Measurements from ENCODE around the gene CDC42BPA. TPM values are rescaled to one million over a fixed set of nuclear protein-coding genes. Genes with fewer than 3 reads are reported as not detected.

The CDC42BPA gene
- polyA plus RNA-seq, 1 of the 3 experiments (the other 2 are of a cell fraction) = 6.8 TPM

GRCh38 chr1:227318016-227318852, at the start of gene CDC42BPA (continued):
- TF ChIP-seq, protein P1, sequence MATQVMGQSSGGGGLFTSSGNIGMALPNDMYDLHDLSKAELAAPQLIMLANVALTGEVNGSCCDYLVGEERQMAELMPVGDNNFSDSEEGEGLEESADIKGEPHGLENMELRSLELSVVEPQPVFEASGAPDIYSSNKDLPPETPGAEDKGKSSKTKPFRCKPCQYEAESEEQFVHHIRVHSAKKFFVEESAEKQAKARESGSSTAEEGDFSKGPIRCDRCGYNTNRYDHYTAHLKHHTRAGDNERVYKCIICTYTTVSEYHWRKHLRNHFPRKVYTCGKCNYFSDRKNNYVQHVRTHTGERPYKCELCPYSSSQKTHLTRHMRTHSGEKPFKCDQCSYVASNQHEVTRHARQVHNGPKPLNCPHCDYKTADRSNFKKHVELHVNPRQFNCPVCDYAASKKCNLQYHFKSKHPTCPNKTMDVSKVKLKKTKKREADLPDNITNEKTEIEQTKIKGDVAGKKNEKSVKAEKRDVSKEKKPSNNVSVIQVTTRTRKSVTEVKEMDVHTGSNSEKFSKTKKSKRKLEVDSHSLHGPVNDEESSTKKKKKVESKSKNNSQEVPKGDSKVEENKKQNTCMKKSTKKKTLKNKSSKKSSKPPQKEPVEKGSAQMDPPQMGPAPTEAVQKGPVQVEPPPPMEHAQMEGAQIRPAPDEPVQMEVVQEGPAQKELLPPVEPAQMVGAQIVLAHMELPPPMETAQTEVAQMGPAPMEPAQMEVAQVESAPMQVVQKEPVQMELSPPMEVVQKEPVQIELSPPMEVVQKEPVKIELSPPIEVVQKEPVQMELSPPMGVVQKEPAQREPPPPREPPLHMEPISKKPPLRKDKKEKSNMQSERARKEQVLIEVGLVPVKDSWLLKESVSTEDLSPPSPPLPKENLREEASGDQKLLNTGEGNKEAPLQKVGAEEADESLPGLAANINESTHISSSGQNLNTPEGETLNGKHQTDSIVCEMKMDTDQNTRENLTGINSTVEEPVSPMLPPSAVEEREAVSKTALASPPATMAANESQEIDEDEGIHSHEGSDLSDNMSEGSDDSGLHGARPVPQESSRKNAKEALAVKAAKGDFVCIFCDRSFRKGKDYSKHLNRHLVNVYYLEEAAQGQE (IDR thresholded peaks at IDR 0.05; ENCODE audit: low read depth, low read length) = no peak
- TF ChIP-seq, protein P2, sequence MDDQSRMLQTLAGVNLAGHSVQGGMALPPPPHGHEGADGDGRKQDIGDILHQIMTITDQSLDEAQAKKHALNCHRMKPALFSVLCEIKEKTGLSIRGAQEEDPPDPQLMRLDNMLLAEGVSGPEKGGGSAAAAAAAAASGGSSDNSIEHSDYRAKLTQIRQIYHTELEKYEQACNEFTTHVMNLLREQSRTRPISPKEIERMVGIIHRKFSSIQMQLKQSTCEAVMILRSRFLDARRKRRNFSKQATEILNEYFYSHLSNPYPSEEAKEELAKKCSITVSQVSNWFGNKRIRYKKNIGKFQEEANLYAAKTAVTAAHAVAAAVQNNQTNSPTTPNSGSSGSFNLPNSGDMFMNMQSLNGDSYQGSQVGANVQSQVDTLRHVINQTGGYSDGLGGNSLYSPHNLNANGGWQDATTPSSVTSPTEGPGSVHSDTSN (IDR thresholded peaks at IDR 0.05) = no peak
- no peak; the same call in 1 of the 2 replicates for TF ChIP-seq POLR2AphosphoS5 (IDR thresholded peaks at IDR 0.05; ENCODE audit: low read depth, low read length)
- TF ChIP-seq MAX (IDR thresholded peaks at IDR 0.05; ENCODE audit: low read depth) = peak; percentile 70; the same call in 1 of the 2 replicates
- TF ChIP-seq EP300 (IDR thresholded peaks at IDR 0.05; ENCODE audit: borderline replicate concordance in 1 of 2, low read depth in 1 of 2, low read length in 1 of 2) = no peak
- TF ChIP-seq NRF1 (IDR thresholded peaks at IDR 0.05; ENCODE audit: low read depth, low read length) = peak; percentile 23; the same call in 1 of the 2 replicates
- no peak for TF ChIP-seq USF1 (IDR thresholded peaks at IDR 0.05; ENCODE audit: borderline replicate concordance, low read depth)

DNA sequence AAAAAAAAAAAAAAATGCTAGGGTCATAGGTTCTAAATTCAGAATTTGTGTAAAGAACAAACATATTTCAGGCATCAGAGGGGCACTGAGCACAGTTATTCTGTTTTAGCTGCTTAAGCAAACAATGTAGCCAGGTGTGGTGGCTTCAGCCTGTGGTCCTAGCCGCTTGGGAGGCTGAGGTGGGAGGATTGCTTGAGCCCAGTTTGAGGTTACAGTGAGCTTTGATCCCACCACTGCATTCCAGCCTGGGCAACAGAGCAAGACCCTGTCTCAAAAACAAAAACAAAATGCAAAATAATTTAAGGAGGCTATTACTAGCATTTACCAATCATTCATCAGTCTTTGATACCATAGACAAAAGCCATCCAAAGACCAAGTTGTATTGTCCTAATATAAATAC, 49.7 kb upstream of the CDC42BPA start:
- Histone ChIP-seq H3F3A (replicated peaks; ENCODE audit: insufficient read depth) (no peaks in the 10 kb centered on the region), H3K4me2 (no peak overlapping the region), H3K4me3 (ENCODE audit: low read depth in 2 of 2, low read length in 1 of 2) (no peak overlapping the region), H3K27me3 (ENCODE audit: insufficient read depth) (no peaks in the 10 kb centered on the region), H3K9me2 (no peaks in the 10 kb centered on the region), H4K20me1 (ENCODE audit: insufficient read depth) (no peaks in the 10 kb centered on the region), H3K9me3 (no peaks in the 10 kb centered on the region), H3K9ac (no peak overlapping the region), H3K4me1 (ENCODE audit: control insufficient read depth in 1 of 2, insufficient read depth in 2 of 2, low read depth in 1 of 2, low read length in 1 of 2) (peaks cover 0 to 9% of the 10 kb centered on the region in 2 experiments; a peak in 1 of 4 replicates), H2AFZ (ENCODE audit: low read depth) (no peak overlapping the region), H3K27ac (ENCODE audit: low read depth in 2 of 2, low read length in 1 of 2) (no peak overlapping the region), H3K79me2 (ENCODE audit: insufficient read depth) (no peaks in the 10 kb centered on the region), H3K36me3 (replicated peaks in 1 of 2; ENCODE audit: control insufficient read depth in 1 of 2, insufficient read depth in 2 of 2, low read length in 1 of 2) (no peaks in the 10 kb centered on the region)
- CTCF ChIA-PET = interaction anchor here (0.9 to 1.0 kb wide), 2 partner anchors 732 to 735 kb away, joined by 3 read pairs; no protein-coding TSS in a partner anchor
- DNase-seq = no peak
- 77% methylated on average over 1 of the region's 1 CpG for WGBS (ENCODE audit: low lambda C conversion rate)
- POLR2A ChIA-PET = no interaction called here
- TF ChIP-seq, protein P2 (IDR thresholded peaks at IDR 0.05) = no peak
- no peak for TF ChIP-seq MEF2A (IDR thresholded peaks at IDR 0.05; ENCODE audit: borderline replicate concordance, low read depth)
- no peak for TF ChIP-seq TEAD4 (IDR thresholded peaks at IDR 0.05; ENCODE audit: borderline replicate concordance, insufficient read depth)
- TF ChIP-seq CTCF (IDR thresholded peaks at IDR 0.05) = no peak
- TF ChIP-seq FOXJ3 (CRISPR knock-in tag; IDR thresholded peaks at IDR 0.05) = no peak
- no peak for TF ChIP-seq RFX5 (IDR thresholded peaks at IDR 0.05; ENCODE audit: low read length)
- no peak for TF ChIP-seq TAF1 (IDR thresholded peaks at IDR 0.05; ENCODE audit: borderline replicate concordance, low read depth, low read length)
- TF ChIP-seq EP300 (IDR thresholded peaks at IDR 0.05; ENCODE audit: borderline replicate concordance in 1 of 2, low read depth in 1 of 2, low read length in 1 of 2) = no peak
- TF ChIP-seq, protein P1 (IDR thresholded peaks at IDR 0.05; ENCODE audit: low read depth, low read length) = no peak
- no peak for TF ChIP-seq NFIC (IDR thresholded peaks at IDR 0.05; ENCODE audit: borderline replicate concordance)
- no peak for TF ChIP-seq MXI1 (IDR thresholded peaks at IDR 0.05; ENCODE audit: low read depth, low read length)
